WTC11 (cell line): Measurements from ENCODE around the gene HOXB6. TPM values are rescaled to one million over a fixed set of nuclear protein-coding genes. Genes with fewer than 3 reads are reported as not detected.

Experiments
- ATAC-seq: fragments of 200-7000 bp; cut with Tn5 transposase; 2 replicates; pipeline ENCODE4 v1.10.0; 2021; ENCODE audit warnings: mild to moderate bottlenecking, moderate library complexity
- CTCF ChIA-PET: fragments of 300-600 bp; sonication (Branson Sonifier 250); formaldehyde crosslinking; loops from one replicate; lab custom pipeline; 2021; ENCODE audit warnings: antibody characterized with exemption; lab: Charles Lee
- POLR2A ChIA-PET: fragments of 350-600 bp; sonication (Branson Sonifier 250); formaldehyde crosslinking; loops from one replicate; lab custom pipeline; 2021; ENCODE audit warnings: antibody characterized with exemption; lab: Charles Lee
- DNase-seq: peaks from one replicate; pipeline ENCODE4 v3.0.0; 2021; ENCODE audit warnings: low spot score
- H3K27ac Mint-ChIP-seq: 2 replicates; pipeline ENCODE4 v1.8.0; 2021; ENCODE audit warnings: mixed read lengths
- H3K27me3 Mint-ChIP-seq: 2 replicates; pipeline ENCODE4 v1.8.0; 2021; ENCODE audit warnings: low read depth, mild to moderate bottlenecking, moderate library complexity, mixed read lengths
- H3K36me3 Mint-ChIP-seq: 2 replicates; pipeline ENCODE4 v1.8.0; 2021; ENCODE audit warnings: mixed read lengths
- H3K4me1 Mint-ChIP-seq: 2 replicates; pipeline ENCODE4 v1.8.0; 2022; ENCODE audit warnings: mixed read lengths
- H3K4me3 Mint-ChIP-seq: 2 replicates; pipeline ENCODE4 v1.8.0; 2021; ENCODE audit warnings: mild to moderate bottlenecking, moderate library complexity, mixed read lengths
- H3K9me3 Mint-ChIP-seq: 2 replicates; pipeline ENCODE4 v1.8.0; 2021; ENCODE audit warnings: mixed read lengths
- ESRRA ChIP-seq: sonication (generic); formaldehyde crosslinking; IDR thresholded peaks from 2 replicates; pipeline ENCODE4 v1.8.1; 2022; ENCODE audit warnings: mild to moderate bottlenecking, missing genetic modification reagents, borderline replicate concordance
- IRF2 ChIP-seq: sonication (generic); formaldehyde crosslinking; IDR thresholded peaks from 2 replicates; pipeline ENCODE4 v1.8.0; 2022; ENCODE audit warnings: low read depth, missing genetic modification reagents, borderline replicate concordance
- JUN ChIP-seq: sonication (generic); formaldehyde crosslinking; IDR thresholded peaks from 2 replicates; pipeline ENCODE4 v1.8.0; 2023; ENCODE audit warnings: mild to moderate bottlenecking, missing genetic modification reagents
- NFATC4 ChIP-seq: fragments of 250-450 bp; sonication (Bioruptor Pico); IDR thresholded peaks from 2 replicates; pipeline ENCODE4 v1.9.0; 2021; ENCODE audit warnings: mild to moderate bottlenecking
- NFYB ChIP-seq: sonication (generic); formaldehyde crosslinking; conservative IDR thresholded peaks from 2 replicates; pipeline ENCODE4 v1.8.0; 2022; ENCODE audit warnings: low read depth, missing genetic modification reagents
- SOX15 ChIP-seq: fragments of 250-450 bp; sonication (Bioruptor Pico); IDR thresholded peaks from 2 replicates; pipeline ENCODE4 v1.9.0; 2021; ENCODE audit warnings: mild to moderate bottlenecking
- ZNF138 ChIP-seq: sonication (generic); formaldehyde crosslinking; conservative IDR thresholded peaks from 2 replicates; pipeline ENCODE4 v1.8.1; 2022; ENCODE audit warnings: mild to moderate bottlenecking, moderate library complexity, missing genetic modification reagents
- total RNA-seq: library from RNA; stranded (reverse); gene quantifications from 3 replicates; pipeline ENCODE4 v1.2.3, GENCODE V29; 2021
- TF ChIP-seq, protein P1 (sequence below): fragments of 250-450 bp; sonication (Bioruptor Pico); IDR thresholded peaks from 2 replicates; pipeline ENCODE4 v1.9.0; 2021; ENCODE audit warnings: mild to moderate bottlenecking
- TF ChIP-seq, protein P2 (sequence below): sonication (generic); formaldehyde crosslinking; IDR thresholded peaks from 2 replicates; pipeline ENCODE4 v1.8.0; 2022; ENCODE audit warnings: mild to moderate bottlenecking, missing genetic modification reagents
- TF ChIP-seq, protein P3 (sequence below): sonication (generic); formaldehyde crosslinking; IDR thresholded peaks from 2 replicates; pipeline ENCODE4 v1.8.0; 2023; ENCODE audit warnings: mild to moderate bottlenecking, missing genetic modification reagents
- TF ChIP-seq, protein P4 (sequence below): fragments of 250-450 bp; sonication (Bioruptor Pico); IDR thresholded peaks from 2 replicates; pipeline ENCODE4 v1.8.0; 2021; ENCODE audit warnings: mild to moderate bottlenecking
- TF ChIP-seq, protein P5 (sequence below): sonication (generic); formaldehyde crosslinking; IDR thresholded peaks from 2 replicates; pipeline ENCODE4 v1.8.1; 2023; ENCODE audit warnings: mild to moderate bottlenecking, missing genetic modification reagents, borderline replicate concordance
- TF ChIP-seq, protein P6 (sequence below): sonication (generic); formaldehyde crosslinking; IDR thresholded peaks from 2 replicates; pipeline ENCODE4 v1.8.0; 2022; ENCODE audit warnings: mild to moderate bottlenecking, missing genetic modification reagents
- TF ChIP-seq, protein P7 (sequence below): sonication (generic); formaldehyde crosslinking; conservative IDR thresholded peaks from 2 replicates; pipeline ENCODE4 v1.8.1; 2023; ENCODE audit warnings: mild to moderate bottlenecking, low read depth, missing genetic modification reagents, moderate library complexity

The HOXB6 gene
- total RNA-seq, 1 experiment from 2014 or later, result not detected

DNA sequence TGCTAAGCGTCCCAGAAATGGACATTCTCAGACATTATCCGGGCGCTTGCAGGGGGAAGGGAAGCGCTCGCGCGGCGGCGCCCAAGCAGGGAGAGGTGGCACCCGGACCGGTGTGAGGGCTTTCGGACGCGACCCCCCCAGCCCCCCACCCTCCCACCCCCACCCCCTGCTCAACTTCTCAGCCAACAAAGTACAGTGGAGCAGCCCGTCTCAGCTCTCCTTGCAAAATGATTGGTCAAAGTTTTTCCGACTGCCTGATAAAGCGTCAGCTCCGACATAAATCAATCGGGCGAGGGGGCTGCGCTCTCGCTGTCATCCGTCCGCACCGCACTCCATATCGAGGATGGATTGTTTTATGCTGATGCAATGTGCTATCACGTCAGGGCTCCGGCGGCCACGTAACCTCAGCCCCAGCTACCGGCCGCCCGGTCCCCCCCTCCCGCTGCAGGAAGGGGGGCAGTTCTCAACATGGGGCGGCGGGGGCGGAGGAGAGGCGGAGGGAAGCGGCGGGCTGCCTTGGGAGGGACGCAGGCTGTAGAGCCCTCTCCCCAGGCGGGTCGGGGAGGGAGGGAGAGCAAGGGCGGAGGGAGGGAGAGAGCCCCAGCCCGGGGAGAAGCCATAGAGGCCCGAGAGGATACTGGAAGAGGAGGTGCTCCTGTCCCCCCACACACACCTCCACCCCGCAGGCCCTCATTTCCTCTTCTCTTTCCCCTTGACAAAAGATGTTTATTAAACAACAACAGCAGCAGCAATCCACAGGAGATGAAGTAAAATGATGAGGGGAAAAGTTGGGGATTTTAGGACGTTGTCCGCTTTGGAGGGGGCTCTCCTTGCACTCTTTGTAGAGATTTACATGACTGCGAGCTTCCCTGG, 21.7 kb upstream of the HOXB6 start, which contains the start of gene HOXB9:
TSS of gene HOXB9 (minus strand) at position 114 of the 873 bp plus-strand sequence. CDS start at position 25, 89 bp downstream.
- DNase-seq (peak; percentile 71), ATAC-seq (peak; percentile 43)
- H3K9me3 Mint-ChIP-seq, result no peaks in the 10 kb centered on the region
- TF ChIP-seq SOX15 (CRISPR knock-in tag), result no peak
- TF ChIP-seq, protein P1, sequence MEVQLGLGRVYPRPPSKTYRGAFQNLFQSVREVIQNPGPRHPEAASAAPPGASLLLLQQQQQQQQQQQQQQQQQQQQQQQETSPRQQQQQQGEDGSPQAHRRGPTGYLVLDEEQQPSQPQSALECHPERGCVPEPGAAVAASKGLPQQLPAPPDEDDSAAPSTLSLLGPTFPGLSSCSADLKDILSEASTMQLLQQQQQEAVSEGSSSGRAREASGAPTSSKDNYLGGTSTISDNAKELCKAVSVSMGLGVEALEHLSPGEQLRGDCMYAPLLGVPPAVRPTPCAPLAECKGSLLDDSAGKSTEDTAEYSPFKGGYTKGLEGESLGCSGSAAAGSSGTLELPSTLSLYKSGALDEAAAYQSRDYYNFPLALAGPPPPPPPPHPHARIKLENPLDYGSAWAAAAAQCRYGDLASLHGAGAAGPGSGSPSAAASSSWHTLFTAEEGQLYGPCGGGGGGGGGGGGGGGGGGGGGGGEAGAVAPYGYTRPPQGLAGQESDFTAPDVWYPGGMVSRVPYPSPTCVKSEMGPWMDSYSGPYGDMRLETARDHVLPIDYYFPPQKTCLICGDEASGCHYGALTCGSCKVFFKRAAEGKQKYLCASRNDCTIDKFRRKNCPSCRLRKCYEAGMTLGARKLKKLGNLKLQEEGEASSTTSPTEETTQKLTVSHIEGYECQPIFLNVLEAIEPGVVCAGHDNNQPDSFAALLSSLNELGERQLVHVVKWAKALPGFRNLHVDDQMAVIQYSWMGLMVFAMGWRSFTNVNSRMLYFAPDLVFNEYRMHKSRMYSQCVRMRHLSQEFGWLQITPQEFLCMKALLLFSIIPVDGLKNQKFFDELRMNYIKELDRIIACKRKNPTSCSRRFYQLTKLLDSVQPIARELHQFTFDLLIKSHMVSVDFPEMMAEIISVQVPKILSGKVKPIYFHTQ, result no peak
- TF ChIP-seq, protein P2, sequence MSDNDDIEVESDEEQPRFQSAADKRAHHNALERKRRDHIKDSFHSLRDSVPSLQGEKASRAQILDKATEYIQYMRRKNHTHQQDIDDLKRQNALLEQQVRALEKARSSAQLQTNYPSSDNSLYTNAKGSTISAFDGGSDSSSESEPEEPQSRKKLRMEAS (CRISPR knock-in tag), result no peak
- ChIA-PET CTCF (interaction anchor here (1.0 to 3.5 kb wide), 5 partner anchors 9 to 33 kb away, joined by 3 to 54 read pairs (median 6); partner anchors contain the start of gene HOXB5), POLR2A (no interaction called here)
- H3K27ac Mint-ChIP-seq, result no peak within 1 kb of the TSS
- H3K27me3 Mint-ChIP-seq, result peaks cover 100% of the 10 kb centered on the region; the same call in 1 of the 2 replicates
- H3K4me1 Mint-ChIP-seq, result peaks cover 11% of the 10 kb centered on the region
- H3K36me3 Mint-ChIP-seq, result no peaks in the 10 kb centered on the region; the same call in 1 of the 2 replicates
- H3K4me3 Mint-ChIP-seq, result peak within 1 kb of the TSS; percentile 61

DNA sequence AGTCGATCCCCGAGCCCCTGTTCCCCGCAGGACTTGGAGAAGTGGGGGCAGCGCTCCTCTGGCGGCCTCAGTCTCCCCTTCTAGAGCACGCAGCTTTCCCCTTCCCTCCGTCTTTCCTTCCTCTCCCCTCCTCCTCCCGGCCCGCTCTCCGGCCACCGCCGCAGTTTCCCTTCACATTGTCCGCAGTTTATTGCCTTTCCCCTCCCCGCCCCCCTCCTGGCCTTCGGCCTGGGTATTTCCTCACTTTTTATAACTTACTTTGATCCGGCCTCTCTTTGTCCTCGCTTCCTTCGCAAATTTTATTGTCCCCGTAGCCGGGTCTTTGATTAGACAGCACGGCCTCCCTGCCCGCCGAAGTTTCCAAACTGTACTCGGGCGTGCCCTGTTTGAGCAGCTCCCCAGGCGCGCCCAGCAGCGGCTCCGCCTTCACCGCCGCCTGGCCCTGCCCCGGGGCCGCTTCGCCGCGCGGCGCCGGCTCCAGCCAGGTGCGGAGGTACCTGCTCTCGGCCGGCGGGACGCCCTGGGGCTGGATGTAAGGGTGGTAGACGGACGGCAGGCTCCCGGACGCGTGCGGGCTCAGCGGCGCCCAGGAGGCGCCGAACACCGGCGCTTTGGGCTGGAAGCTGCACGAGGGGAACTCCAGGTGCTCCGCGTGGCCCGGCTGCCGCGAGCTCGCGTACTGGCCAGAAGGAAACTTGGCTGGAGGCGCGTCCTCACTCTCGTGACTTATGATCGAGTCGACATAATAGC, 20.9 kb upstream of the HOXB6 start:
- Mint-ChIP-seq H3K9me3 (no peaks in the 10 kb centered on the region), H3K27ac (no peak overlapping the region), H3K36me3 (no peaks in the 10 kb centered on the region; the same call in 1 of the 2 replicates), H3K4me3 (peak overlapping the region; percentile 61), H3K4me1 (peaks cover 13% of the 10 kb centered on the region), H3K27me3 (peaks cover 100% of the 10 kb centered on the region; the same call in 1 of the 2 replicates)
- ChIA-PET CTCF (interaction anchor here (1.0 to 3.5 kb wide), 9 partner anchors 9 to 599 kb away, joined by 3 to 54 read pairs (median 5); partner anchors contain the start of gene HOXB5), POLR2A (interaction anchor here (0.7 kb wide), 1 partner anchor 1863 kb away, joined by 3 read pairs; no protein-coding TSS in a partner anchor)
- ATAC-seq (peak; percentile 38), DNase-seq (peak; percentile 69)
- no peak for TF ChIP-seq ESRRA (CRISPR knock-in tag)
- TF ChIP-seq JUN (CRISPR knock-in tag), result no peak
- TF ChIP-seq, protein P3, sequence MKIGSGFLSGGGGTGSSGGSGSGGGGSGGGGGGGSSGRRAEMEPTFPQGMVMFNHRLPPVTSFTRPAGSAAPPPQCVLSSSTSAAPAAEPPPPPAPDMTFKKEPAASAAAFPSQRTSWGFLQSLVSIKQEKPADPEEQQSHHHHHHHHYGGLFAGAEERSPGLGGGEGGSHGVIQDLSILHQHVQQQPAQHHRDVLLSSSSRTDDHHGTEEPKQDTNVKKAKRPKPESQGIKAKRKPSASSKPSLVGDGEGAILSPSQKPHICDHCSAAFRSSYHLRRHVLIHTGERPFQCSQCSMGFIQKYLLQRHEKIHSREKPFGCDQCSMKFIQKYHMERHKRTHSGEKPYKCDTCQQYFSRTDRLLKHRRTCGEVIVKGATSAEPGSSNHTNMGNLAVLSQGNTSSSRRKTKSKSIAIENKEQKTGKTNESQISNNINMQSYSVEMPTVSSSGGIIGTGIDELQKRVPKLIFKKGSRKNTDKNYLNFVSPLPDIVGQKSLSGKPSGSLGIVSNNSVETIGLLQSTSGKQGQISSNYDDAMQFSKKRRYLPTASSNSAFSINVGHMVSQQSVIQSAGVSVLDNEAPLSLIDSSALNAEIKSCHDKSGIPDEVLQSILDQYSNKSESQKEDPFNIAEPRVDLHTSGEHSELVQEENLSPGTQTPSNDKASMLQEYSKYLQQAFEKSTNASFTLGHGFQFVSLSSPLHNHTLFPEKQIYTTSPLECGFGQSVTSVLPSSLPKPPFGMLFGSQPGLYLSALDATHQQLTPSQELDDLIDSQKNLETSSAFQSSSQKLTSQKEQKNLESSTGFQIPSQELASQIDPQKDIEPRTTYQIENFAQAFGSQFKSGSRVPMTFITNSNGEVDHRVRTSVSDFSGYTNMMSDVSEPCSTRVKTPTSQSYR (CRISPR knock-in tag), result no peak
- no peak for TF ChIP-seq ZNF138 (CRISPR knock-in tag)
- TF ChIP-seq, protein P4, sequence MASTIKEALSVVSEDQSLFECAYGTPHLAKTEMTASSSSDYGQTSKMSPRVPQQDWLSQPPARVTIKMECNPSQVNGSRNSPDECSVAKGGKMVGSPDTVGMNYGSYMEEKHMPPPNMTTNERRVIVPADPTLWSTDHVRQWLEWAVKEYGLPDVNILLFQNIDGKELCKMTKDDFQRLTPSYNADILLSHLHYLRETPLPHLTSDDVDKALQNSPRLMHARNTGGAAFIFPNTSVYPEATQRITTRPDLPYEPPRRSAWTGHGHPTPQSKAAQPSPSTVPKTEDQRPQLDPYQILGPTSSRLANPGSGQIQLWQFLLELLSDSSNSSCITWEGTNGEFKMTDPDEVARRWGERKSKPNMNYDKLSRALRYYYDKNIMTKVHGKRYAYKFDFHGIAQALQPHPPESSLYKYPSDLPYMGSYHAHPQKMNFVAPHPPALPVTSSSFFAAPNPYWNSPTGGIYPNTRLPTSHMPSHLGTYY (CRISPR knock-in tag), result no peak
- no peak for TF ChIP-seq NFATC4 (CRISPR knock-in tag)
- TF ChIP-seq, protein P5, sequence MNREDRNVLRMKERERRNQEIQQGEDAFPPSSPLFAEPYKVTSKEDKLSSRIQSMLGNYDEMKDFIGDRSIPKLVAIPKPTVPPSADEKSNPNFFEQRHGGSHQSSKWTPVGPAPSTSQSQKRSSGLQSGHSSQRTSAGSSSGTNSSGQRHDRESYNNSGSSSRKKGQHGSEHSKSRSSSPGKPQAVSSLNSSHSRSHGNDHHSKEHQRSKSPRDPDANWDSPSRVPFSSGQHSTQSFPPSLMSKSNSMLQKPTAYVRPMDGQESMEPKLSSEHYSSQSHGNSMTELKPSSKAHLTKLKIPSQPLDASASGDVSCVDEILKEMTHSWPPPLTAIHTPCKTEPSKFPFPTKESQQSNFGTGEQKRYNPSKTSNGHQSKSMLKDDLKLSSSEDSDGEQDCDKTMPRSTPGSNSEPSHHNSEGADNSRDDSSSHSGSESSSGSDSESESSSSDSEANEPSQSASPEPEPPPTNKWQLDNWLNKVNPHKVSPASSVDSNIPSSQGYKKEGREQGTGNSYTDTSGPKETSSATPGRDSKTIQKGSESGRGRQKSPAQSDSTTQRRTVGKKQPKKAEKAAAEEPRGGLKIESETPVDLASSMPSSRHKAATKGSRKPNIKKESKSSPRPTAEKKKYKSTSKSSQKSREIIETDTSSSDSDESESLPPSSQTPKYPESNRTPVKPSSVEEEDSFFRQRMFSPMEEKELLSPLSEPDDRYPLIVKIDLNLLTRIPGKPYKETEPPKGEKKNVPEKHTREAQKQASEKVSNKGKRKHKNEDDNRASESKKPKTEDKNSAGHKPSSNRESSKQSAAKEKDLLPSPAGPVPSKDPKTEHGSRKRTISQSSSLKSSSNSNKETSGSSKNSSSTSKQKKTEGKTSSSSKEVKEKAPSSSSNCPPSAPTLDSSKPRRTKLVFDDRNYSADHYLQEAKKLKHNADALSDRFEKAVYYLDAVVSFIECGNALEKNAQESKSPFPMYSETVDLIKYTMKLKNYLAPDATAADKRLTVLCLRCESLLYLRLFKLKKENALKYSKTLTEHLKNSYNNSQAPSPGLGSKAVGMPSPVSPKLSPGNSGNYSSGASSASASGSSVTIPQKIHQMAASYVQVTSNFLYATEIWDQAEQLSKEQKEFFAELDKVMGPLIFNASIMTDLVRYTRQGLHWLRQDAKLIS, result no peak
- no peak for TF ChIP-seq NFYB
- TF ChIP-seq, protein P6, sequence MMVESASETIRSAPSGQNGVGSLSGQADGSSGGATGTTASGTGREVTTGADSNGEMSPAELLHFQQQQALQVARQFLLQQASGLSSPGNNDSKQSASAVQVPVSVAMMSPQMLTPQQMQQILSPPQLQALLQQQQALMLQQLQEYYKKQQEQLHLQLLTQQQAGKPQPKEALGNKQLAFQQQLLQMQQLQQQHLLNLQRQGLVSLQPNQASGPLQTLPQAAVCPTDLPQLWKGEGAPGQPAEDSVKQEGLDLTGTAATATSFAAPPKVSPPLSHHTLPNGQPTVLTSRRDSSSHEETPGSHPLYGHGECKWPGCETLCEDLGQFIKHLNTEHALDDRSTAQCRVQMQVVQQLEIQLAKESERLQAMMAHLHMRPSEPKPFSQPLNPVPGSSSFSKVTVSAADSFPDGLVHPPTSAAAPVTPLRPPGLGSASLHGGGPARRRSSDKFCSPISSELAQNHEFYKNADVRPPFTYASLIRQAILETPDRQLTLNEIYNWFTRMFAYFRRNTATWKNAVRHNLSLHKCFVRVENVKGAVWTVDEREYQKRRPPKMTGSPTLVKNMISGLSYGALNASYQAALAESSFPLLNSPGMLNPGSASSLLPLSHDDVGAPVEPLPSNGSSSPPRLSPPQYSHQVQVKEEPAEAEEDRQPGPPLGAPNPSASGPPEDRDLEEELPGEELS (CRISPR knock-in tag), result no peak
- TF ChIP-seq, protein P7, sequence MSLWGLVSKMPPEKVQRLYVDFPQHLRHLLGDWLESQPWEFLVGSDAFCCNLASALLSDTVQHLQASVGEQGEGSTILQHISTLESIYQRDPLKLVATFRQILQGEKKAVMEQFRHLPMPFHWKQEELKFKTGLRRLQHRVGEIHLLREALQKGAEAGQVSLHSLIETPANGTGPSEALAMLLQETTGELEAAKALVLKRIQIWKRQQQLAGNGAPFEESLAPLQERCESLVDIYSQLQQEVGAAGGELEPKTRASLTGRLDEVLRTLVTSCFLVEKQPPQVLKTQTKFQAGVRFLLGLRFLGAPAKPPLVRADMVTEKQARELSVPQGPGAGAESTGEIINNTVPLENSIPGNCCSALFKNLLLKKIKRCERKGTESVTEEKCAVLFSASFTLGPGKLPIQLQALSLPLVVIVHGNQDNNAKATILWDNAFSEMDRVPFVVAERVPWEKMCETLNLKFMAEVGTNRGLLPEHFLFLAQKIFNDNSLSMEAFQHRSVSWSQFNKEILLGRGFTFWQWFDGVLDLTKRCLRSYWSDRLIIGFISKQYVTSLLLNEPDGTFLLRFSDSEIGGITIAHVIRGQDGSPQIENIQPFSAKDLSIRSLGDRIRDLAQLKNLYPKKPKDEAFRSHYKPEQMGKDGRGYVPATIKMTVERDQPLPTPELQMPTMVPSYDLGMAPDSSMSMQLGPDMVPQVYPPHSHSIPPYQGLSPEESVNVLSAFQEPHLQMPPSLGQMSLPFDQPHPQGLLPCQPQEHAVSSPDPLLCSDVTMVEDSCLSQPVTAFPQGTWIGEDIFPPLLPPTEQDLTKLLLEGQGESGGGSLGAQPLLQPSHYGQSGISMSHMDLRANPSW (CRISPR knock-in tag), result no peak
- TF ChIP-seq IRF2 (CRISPR knock-in tag), result no peak
